HUES48 (cell line): Measurements from ENCODE around the gene STUM.

Experiments used
- H3K27ac ChIP-seq: one replicate; pipeline ENCODE4 v1.7.0; 2013; ENCODE audit warnings: low read depth, low read length, inconsistent platforms
- H3K27me3 ChIP-seq: 2 replicates; pipeline ENCODE4 v1.6.1; 2013; ENCODE audit warnings: mild to moderate bottlenecking, low read length; ENCODE audit not compliant: control insufficient read depth, insufficient read depth
- H3K36me3 ChIP-seq: 2 replicates; pipeline ENCODE4 v1.6.1; 2013; ENCODE audit warnings: low read length; ENCODE audit not compliant: control insufficient read depth, insufficient read depth
- H3K4me1 ChIP-seq: 2 replicates; pipeline ENCODE4 v1.6.1; 2013; ENCODE audit warnings: mild to moderate bottlenecking, low read length; ENCODE audit not compliant: control insufficient read depth, insufficient read depth
- H3K4me3 ChIP-seq: 2 replicates; pipeline ENCODE4 v1.5.1; 2013; ENCODE audit warnings: mild to moderate bottlenecking, low read depth, low read length
- H3K9ac ChIP-seq: 2 replicates; pipeline ENCODE4 v1.6.1; 2013; ENCODE audit warnings: mild to moderate bottlenecking, low read depth, low read length, moderate library complexity
- H3K9me3 ChIP-seq: 2 replicates; pipeline ENCODE4 v1.6.1; 2013; ENCODE audit warnings: low read length; ENCODE audit not compliant: control insufficient read depth, insufficient read depth

The STUM gene

DNA sequence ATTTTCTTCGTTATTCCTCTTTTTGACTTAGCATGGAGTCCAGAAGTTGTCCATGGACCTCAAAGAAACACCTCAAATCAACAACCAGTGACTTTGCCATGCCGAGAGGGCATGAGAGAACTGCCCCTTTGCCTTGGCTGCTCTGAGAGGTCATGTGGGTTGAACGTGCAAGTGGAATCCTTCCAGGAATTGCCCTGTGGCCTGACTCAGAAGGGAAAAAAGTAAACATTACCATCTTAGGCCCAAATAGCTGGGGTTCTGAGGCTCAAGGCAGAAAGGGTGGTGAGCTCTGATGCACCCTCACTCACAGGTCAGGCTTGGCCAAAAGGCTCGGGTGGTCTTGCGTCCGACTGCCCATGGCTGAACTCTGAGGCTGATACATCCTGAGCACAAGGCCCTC is 15.1 kb downstream of the STUM start:
- H3K27me3 ChIP-seq: no peaks in the 10 kb centered on the region
- H3K9me3 ChIP-seq: no peaks in the 10 kb centered on the region

DNA sequence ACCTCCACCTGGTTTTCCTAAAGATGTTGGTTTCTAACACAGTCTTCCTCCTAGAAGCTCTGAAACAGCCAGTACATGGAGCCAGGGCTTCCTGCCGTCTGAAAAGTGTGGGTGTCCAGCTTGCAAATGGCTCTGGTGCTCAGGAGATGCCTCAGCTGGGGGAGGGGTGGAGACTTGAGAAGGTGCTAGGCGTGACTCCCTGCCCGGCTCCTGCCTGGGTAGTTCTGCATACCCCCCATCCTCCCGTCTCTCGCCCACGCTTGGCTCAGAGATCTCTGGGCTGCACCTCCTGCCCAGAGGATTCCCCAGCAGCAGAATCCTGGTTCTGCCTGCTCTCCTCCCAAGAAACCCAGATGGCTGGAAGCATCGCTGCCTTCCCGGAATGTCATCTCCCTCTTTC is 16.9 kb downstream of the STUM start:
- H3K36me3 ChIP-seq: no peaks in the 10 kb centered on the region
- H3K4me1 ChIP-seq: no peaks in the 10 kb centered on the region
- no peak overlapping the region for H3K27ac ChIP-seq
- no peaks in the 10 kb centered on the region for H3K9me3 ChIP-seq
- no peaks in the 10 kb centered on the region for H3K27me3 ChIP-seq
- H3K9ac ChIP-seq: no peak overlapping the region
- H3K4me3 ChIP-seq: no peak overlapping the region

More for the DNA sequence above, 15.1 kb downstream of the STUM start:
- Histone ChIP-seq H3K4me1 (no peaks in the 10 kb centered on the region), H3K4me3 (no peak overlapping the region), H3K9ac (no peak overlapping the region), H3K27ac (no peak overlapping the region), H3K36me3 (no peaks in the 10 kb centered on the region)

DNA sequence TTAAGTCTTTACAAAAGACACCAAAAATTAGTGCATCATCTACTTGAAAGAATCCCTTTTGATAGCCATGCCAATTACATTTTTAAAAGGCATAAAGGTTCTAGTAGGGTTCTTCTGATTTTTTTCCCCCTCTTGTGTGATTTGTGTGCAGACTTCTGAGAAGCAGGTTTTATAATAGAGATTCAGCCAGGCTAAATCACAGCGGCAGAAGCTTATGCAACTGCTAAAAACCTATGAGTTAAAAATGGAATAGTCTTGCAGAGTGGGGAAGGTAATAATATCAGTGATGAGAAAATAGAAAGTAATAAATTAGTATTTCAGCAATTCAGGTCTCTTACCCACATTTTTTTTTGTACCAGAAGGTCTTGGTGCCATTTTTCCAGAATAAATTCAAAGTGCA is 17.7 kb downstream of the STUM start:
- Histone ChIP-seq H3K27me3 (no peaks in the 10 kb centered on the region), H3K9ac (no peak overlapping the region), H3K36me3 (no peaks in the 10 kb centered on the region), H3K4me1 (no peaks in the 10 kb centered on the region), H3K27ac (no peak overlapping the region), H3K9me3 (no peaks in the 10 kb centered on the region), H3K4me3 (no peak overlapping the region)

DNA sequence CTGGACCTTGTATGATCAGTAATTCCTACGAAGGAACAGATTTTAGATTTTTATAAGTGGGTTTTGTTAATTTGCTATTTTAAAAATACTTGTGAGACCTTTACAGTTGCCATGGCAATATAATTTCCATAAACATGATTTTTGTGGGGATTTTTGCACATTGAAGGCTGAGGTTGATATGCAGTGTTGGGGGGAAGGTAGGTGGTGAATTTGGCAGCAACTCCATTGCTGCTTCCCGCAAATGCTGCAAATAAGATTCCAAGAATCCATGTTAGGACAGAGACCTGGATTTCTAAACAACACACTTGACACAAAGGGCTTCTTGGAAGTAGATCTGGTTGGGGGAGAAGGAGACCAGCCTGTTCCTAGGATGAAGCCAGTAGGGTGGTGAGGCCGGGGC is 18.2 kb downstream of the STUM start:
- Histone ChIP-seq H3K27me3 (no peaks in the 10 kb centered on the region), H3K4me3 (no peak overlapping the region), H3K4me1 (no peaks in the 10 kb centered on the region), H3K36me3 (no peaks in the 10 kb centered on the region), H3K9ac (no peak overlapping the region), H3K9me3 (no peaks in the 10 kb centered on the region), H3K27ac (no peak overlapping the region)

DNA sequence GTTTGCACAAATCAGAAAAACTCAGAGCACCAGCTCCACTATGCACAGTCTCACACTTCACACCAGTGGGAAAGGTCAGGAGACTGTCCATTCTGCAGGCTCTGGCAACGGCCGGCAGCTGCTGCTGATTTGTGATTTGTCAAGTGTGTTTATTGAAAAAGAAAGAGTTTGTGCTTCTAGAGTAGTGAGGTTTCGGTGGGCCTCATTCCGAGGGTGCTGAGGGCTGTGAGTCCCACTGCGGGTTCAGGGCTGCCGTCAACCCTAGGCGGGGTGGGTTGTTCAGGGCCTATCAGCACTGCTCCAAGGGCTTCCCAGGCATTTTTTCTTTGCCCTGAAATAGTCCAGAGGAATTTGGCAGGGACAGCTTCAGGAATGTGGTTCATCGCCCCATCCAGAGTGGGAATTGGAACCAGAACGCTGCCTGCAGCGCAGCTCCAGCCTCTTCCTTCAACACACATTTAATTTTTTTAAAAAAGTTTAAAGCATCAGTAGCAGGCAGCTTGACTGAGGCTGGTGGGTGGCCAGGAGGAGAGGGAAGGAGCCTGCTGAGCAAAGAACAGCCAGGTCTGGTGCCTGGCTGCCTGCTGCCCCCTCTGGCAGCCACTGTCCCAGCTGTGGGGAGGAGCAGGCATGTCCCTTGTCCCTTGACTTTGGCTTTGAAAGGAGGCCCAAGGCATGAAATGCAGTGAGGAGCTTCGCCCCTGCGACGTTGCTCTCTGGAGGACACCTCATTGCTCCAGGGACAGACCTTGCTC is 19.7 kb downstream of the STUM start:
- no peak overlapping the region for H3K4me3 ChIP-seq
- no peaks in the 10 kb centered on the region for H3K9me3 ChIP-seq
- H3K27ac ChIP-seq: no peak overlapping the region
- H3K9ac ChIP-seq: no peak overlapping the region
- no peaks in the 10 kb centered on the region for H3K4me1 ChIP-seq
- H3K36me3 ChIP-seq: no peaks in the 10 kb centered on the region
- H3K27me3 ChIP-seq: no peaks in the 10 kb centered on the region

DNA sequence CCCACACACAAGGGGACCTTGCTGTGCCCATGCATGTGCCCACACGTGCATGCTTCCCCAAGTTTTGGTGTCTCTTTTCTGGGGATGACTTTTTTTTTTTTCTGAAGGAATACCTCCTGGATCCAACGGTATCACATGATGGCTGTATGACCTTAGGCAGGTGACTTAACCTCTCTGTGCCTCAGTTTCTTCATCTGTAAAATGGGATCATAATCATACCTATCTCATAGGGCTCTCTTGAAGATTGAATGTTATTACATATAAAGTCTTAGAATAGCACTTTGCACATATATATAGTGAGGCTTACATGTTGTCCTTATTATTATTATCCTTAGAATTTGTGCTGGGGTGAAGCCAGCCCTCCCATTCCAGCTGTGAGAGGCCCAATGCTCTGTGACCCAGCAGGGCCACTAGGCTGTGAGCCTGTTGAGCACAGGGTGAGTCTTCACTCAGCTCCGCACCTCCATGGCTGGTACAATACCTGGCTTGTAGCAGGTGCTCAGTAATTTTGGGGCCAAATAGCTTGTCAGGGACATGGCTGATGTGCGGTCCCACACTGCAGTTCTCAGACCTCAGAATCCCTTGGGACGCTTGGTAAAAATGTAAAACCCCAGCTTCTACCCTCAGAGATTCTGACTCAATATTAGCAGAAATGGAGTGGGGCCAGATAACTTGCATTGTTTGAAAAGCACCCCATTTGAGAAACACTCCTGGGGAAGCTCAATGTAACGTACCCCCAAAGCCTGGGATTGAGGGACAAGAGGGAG is 20.6 kb downstream of the STUM start:
- Histone ChIP-seq H3K4me1 (no peaks in the 10 kb centered on the region), H3K27me3 (no peaks in the 10 kb centered on the region), H3K36me3 (no peaks in the 10 kb centered on the region), H3K9ac (no peak overlapping the region), H3K9me3 (no peaks in the 10 kb centered on the region), H3K27ac (no peak overlapping the region), H3K4me3 (no peak overlapping the region)

DNA sequence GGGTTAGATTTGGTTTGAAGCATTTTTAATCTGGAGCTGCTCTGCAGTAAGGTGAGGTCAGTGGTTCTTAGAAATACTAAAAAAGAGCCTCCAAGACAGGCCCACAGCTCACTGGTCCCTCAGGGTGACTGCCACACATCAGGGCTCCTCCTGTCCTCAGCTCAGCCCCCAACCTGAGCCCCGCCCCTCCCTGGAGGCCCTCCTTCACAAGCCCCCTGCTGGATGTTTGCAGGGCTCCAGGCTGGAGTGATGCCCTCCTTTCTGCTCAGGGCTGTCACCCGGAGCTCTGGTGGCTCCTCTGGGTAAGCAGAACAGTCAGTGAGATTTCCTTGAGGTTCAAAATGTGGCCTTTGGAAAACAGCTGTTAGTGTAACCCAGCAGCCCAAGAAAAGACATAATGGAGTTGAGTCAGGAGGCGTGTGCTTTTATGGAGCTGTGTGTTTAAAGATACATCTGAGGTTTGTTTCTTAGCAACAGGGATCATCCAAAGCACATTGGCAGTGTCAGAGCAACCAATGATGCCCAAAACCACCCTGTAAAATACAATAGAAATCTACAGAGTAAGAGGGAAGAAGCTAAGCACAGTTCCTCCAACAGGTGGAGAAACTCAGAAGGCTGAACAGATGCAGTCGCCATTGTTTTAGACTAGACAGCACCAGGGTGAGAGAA is 21.4 kb downstream of the STUM start:
- Histone ChIP-seq H3K9ac (no peak overlapping the region), H3K36me3 (no peaks in the 10 kb centered on the region), H3K9me3 (no peaks in the 10 kb centered on the region), H3K27me3 (no peaks in the 10 kb centered on the region), H3K4me1 (no peaks in the 10 kb centered on the region), H3K27ac (no peak overlapping the region), H3K4me3 (no peak overlapping the region)

DNA sequence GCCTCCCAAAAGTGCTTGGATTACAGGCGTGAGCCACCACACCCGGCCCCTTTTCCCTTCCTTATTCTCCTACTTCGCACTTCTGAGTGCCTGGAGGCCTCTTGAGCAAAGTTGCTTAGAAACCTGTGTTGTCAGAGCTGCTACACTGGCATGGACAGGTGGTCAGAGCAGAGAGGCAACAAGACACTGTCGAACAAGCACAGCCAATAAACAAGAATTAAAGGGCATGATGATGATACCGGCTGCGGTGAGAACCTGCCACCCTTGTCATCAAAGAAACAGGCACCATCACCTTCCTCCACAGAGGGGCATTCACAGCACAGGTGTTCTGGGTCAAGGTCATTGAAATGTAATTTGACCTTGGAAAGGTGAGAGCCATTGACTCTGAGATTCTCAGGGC is 23.3 kb downstream of the STUM start:
- Histone ChIP-seq H3K9me3 (no peaks in the 10 kb centered on the region), H3K4me3 (no peak overlapping the region), H3K4me1 (no peaks in the 10 kb centered on the region), H3K27me3 (no peaks in the 10 kb centered on the region), H3K9ac (no peak overlapping the region), H3K36me3 (no peaks in the 10 kb centered on the region), H3K27ac (no peak overlapping the region)

DNA sequence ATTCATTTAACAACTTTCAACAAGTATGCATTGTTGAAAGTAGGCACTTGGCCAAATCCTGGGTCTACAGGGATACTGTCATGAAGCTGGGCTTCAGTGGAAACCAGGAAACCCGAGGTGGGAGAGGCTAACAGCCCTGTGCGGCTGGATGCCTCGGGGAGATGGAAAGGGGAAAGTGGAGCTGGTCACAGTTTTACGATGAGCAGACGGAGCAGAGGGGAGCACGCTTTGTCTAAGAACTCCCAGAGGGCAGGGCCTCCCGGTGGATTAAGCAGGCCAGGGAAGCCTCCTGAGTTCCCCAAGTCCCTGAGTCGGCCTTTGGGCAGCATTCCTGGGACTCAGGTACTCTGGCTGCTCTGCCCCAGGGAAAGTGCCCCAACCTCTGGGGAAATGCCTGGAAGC is 23.8 kb downstream of the STUM start:
- Histone ChIP-seq H3K9ac (no peak overlapping the region), H3K4me1 (no peaks in the 10 kb centered on the region), H3K27me3 (no peaks in the 10 kb centered on the region), H3K36me3 (no peaks in the 10 kb centered on the region), H3K9me3 (no peaks in the 10 kb centered on the region), H3K27ac (no peak overlapping the region), H3K4me3 (no peak overlapping the region)

DNA sequence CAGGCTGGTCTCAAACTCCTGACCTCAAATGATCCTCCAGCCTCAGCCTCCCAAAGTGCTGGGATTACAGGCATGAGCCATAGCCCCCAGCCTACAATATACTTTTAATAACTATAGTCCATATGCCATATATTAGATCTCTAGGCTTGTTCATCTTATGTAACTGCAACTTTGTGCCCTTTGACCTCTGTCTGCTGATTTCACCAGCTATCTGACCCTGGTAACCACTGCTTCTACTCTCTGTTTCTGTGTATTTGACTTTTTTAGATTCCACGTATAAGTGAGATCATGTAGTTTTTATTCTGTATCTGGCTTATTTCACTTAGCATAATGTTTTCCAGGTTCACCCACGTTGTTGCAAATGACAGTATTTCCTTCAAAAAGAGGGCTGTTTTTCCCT is 25.5 kb downstream of the STUM start:
- H3K9me3 ChIP-seq: no peaks in the 10 kb centered on the region

More for the DNA sequence above, 25.5 kb downstream of the STUM start:
- no peaks in the 10 kb centered on the region for H3K4me1 ChIP-seq
- H3K27me3 ChIP-seq: no peaks in the 10 kb centered on the region
- no peak overlapping the region for H3K9ac ChIP-seq
- H3K27ac ChIP-seq: no peak overlapping the region
- H3K4me3 ChIP-seq: no peak overlapping the region
- H3K36me3 ChIP-seq: no peaks in the 10 kb centered on the region
